Breast epithelium (tissue), 3 donors: Measurements from ENCODE around the gene E2F3.

Experiments
- POLR2A ChIP-seq: fragments of 450-650 bp; IDR thresholded peaks from one replicate; pipeline ENCODE4 v1.6.1; 2016; ENCODE audit warnings: antibody characterized with exemption, mild to moderate bottlenecking, moderate library complexity
- TF ChIP-seq, protein P1 (sequence below), 3 donors: fragments of 450-650 bp; IDR thresholded peaks; one replicate each; pipeline ENCODE4 v1.5.1; 2016 to 2017; ENCODE audit warnings: antibody characterized with exemption in 3 of 3, mild to moderate bottlenecking in 3 of 3, moderate library complexity in 3 of 3

- TF ChIP-seq, protein P1, sequence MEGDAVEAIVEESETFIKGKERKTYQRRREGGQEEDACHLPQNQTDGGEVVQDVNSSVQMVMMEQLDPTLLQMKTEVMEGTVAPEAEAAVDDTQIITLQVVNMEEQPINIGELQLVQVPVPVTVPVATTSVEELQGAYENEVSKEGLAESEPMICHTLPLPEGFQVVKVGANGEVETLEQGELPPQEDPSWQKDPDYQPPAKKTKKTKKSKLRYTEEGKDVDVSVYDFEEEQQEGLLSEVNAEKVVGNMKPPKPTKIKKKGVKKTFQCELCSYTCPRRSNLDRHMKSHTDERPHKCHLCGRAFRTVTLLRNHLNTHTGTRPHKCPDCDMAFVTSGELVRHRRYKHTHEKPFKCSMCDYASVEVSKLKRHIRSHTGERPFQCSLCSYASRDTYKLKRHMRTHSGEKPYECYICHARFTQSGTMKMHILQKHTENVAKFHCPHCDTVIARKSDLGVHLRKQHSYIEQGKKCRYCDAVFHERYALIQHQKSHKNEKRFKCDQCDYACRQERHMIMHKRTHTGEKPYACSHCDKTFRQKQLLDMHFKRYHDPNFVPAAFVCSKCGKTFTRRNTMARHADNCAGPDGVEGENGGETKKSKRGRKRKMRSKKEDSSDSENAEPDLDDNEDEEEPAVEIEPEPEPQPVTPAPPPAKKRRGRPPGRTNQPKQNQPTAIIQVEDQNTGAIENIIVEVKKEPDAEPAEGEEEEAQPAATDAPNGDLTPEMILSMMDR (IDR thresholded peaks at IDR 0.05) = no peak
- no peak for TF ChIP-seq POLR2A
Observed at GRCh38 chr6:20459682-20460081, 58.0 kb downstream of the E2F3 start.
